ENCODE measurements around the gene RNF41. TPM values are rescaled to one million over a fixed set of nuclear protein-coding genes. Genes with fewer than 3 reads are reported as not detected.

The RNF41 gene
- total and polyA plus RNA-seq, 2 of the 13 experiments (the other 11 are each of a cell fraction or from before 2014, with no cell fraction given): 27.1 to 39.4 TPM

- TF ChIP-seq ZBED4 (CRISPR knock-in tag; IDR thresholded peaks at IDR 0.05; ENCODE audit: borderline replicate concordance): peak; percentile 22; the same call in 1 of the 2 replicates
- 0 out of 2 replicates have a peak, but pooled peaks have one; percentile 5 for TF ChIP-seq NCOA2 (CRISPR knock-in tag; IDR thresholded peaks at IDR 0.05)
- TF ChIP-seq MAF1 (CRISPR knock-in tag; IDR thresholded peaks at IDR 0.05; ENCODE audit: borderline replicate concordance): no peak
- TF ChIP-seq HNF1B (CRISPR knock-in tag; IDR thresholded peaks at IDR 0.05): peak; percentile 90; the same call in 1 of the 2 replicates
- TF ChIP-seq ZNF609 (CRISPR knock-in tag; IDR thresholded peaks at IDR 0.05; ENCODE audit: borderline replicate concordance): peak; percentile 57; the same call in 1 of the 2 replicates
- peak; percentile 54; the same call in 1 of the 2 replicates for TF ChIP-seq ZNF101 (CRISPR knock-in tag; IDR thresholded peaks at IDR 0.05; ENCODE audit: borderline replicate concordance, low read depth)
- no peak for TF ChIP-seq ZNF616 (CRISPR knock-in tag; IDR thresholded peaks at IDR 0.05; ENCODE audit: low read depth)
- TF ChIP-seq TFAP4 (IDR thresholded peaks at IDR 0.05; ENCODE audit: borderline replicate concordance, low read depth): peak; percentile 64; the same call in 1 of the 2 replicates
- TF ChIP-seq AFF4 (CRISPR knock-in tag; IDR thresholded peaks at IDR 0.05): no peak
- TF ChIP-seq NR2F6 (IDR thresholded peaks at IDR 0.05): peak; percentile 40
- TF ChIP-seq NR2F6 (CRISPR knock-in tag; IDR thresholded peaks at IDR 0.05): no peak; the same call in 1 of the 2 replicates
- peak; percentile 55; the same call in 1 of the 2 replicates for TF ChIP-seq HMG20B (CRISPR knock-in tag; conservative IDR thresholded peaks at IDR 0.05)
These were observed 8.9 kb upstream of the RNF41 start (continued) for GRCh38 chr12:56230432-56231183.

Measured in HepG2 (cell line).